Measurements from ENCODE around the gene LBH. TPM values are rescaled to one million over a fixed set of nuclear protein-coding genes. Genes with fewer than 3 reads are reported as not detected.

Gene LBH
- total RNA-seq, 4 donors from 2014 or later: 2.4 to 22.7 (median 17.6) TPM

GRCh38 chr2:30213907-30214463 is 17.3 kb upstream of the LBH start:
- H3K27me3 ChIP-seq: no peaks in the 10 kb centered on the region
- H3K9me3 ChIP-seq: no peaks in the 10 kb centered on the region
- no peak overlapping the region for H3K4me3 ChIP-seq
- H3K4me1 ChIP-seq: peaks cover 0 to 16% (median 9%) of the 10 kb centered on the region in 3 donors
- TF ChIP-seq, protein P1, sequence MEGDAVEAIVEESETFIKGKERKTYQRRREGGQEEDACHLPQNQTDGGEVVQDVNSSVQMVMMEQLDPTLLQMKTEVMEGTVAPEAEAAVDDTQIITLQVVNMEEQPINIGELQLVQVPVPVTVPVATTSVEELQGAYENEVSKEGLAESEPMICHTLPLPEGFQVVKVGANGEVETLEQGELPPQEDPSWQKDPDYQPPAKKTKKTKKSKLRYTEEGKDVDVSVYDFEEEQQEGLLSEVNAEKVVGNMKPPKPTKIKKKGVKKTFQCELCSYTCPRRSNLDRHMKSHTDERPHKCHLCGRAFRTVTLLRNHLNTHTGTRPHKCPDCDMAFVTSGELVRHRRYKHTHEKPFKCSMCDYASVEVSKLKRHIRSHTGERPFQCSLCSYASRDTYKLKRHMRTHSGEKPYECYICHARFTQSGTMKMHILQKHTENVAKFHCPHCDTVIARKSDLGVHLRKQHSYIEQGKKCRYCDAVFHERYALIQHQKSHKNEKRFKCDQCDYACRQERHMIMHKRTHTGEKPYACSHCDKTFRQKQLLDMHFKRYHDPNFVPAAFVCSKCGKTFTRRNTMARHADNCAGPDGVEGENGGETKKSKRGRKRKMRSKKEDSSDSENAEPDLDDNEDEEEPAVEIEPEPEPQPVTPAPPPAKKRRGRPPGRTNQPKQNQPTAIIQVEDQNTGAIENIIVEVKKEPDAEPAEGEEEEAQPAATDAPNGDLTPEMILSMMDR (IDR thresholded peaks at IDR 0.05): no peak
- no peak for TF ChIP-seq POLR2A (IDR thresholded peaks at IDR 0.05)
- no peak for DNase-seq
- intact Hi-C loops (cut with DNase I): no loop called here
- WGBS, 2 donors: 88 to 94% methylated on average over 7 of the region's 7 CpGs
- H3K27ac ChIP-seq: no peak overlapping the region
- H3K36me3 ChIP-seq: no peaks in the 10 kb centered on the region

- no peak for DNase-seq
- intact Hi-C loops (cut with DNase I): no loop called here
- no peaks in the 10 kb centered on the region for H3K27me3 ChIP-seq
- H3K4me3 ChIP-seq: no peak overlapping the region
- no peaks in the 10 kb centered on the region for H3K9me3 ChIP-seq
- H3K4me1 ChIP-seq: peaks cover 0 to 16% (median 9%) of the 10 kb centered on the region in 3 donors
- H3K36me3 ChIP-seq: no peaks in the 10 kb centered on the region
- TF ChIP-seq, protein P1 (IDR thresholded peaks at IDR 0.05): no peak
- no peak for TF ChIP-seq POLR2A (IDR thresholded peaks at IDR 0.05)
- H3K27ac ChIP-seq: no peak overlapping the region
These were observed 15.2 kb upstream of the LBH start for GRCh38 chr2:30216157-30216556.

GRCh38 chr2:30217644-30218337 is 13.5 kb upstream of the LBH start:
- intact Hi-C loops (cut with DNase I): no loop called here
- peaks cover 0 to 32% (median 9%) of the 10 kb centered on the region in 3 donors for H3K4me1 ChIP-seq
- 20 to 28% methylated on average over 11 of the region's 11 CpGs for WGBS, 2 donors
- TF ChIP-seq, protein P1 (IDR thresholded peaks at IDR 0.05): no peak
- TF ChIP-seq POLR2A (IDR thresholded peaks at IDR 0.05): no peak
- H3K36me3 ChIP-seq: no peaks in the 10 kb centered on the region
- no peak for DNase-seq
- H3K27ac ChIP-seq: peak overlapping the region in 1 of 4 donors; percentile 10
- no peaks in the 10 kb centered on the region for H3K27me3 ChIP-seq
- no peaks in the 10 kb centered on the region for H3K9me3 ChIP-seq
- H3K4me3 ChIP-seq: no peak overlapping the region

- no peak for TF ChIP-seq POLR2A (IDR thresholded peaks at IDR 0.05)
- TF ChIP-seq, protein P1 (IDR thresholded peaks at IDR 0.05): no peak
- no peaks in the 10 kb centered on the region for H3K36me3 ChIP-seq
- no peak for DNase-seq
- no peaks in the 10 kb centered on the region for H3K9me3 ChIP-seq
- peaks cover 0 to 32% (median 9%) of the 10 kb centered on the region in 3 donors for H3K4me1 ChIP-seq
- H3K27ac ChIP-seq: no peak overlapping the region
- no peak overlapping the region for H3K4me3 ChIP-seq
- intact Hi-C loops (cut with DNase I): no loop called here
- no peaks in the 10 kb centered on the region for H3K27me3 ChIP-seq
- WGBS, 2 donors: 79 to 80% methylated on average over 6 of the region's 6 CpGs
These were observed 13.0 kb upstream of the LBH start for GRCh38 chr2:30218338-30218713.

DNA sequence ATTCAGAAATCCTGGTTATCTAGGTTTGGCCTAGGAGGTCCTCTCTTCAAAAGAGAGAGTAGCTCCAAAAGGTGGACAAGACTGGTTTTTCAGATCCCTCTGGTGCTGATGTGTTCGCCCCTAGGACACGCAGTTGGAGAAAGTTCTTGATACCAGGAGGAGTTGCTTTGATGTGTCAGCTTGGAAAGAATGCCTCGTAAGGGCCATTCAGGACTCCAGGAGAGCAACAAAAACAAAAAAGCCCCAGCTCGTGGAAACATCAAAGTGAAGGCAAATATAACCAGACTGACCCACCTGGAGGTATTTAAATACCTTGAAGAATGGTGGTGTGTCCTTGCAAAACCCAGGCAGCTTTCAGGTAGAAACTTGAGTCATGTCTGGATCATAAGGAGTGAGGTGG is 12.5 kb upstream of the LBH start:
- Histone ChIP-seq H3K36me3 (no peaks in the 10 kb centered on the region), H3K27me3 (no peaks in the 10 kb centered on the region), H3K4me1 (peaks cover 0 to 33% (median 9%) of the 10 kb centered on the region in 3 donors), H3K4me3 (no peak overlapping the region), H3K9me3 (no peaks in the 10 kb centered on the region), H3K27ac (no peak overlapping the region)
- DNase-seq: no peak
- intact Hi-C loops (cut with DNase I): no loop called here
- TF ChIP-seq POLR2A (IDR thresholded peaks at IDR 0.05): no peak
- TF ChIP-seq, protein P1 (IDR thresholded peaks at IDR 0.05): no peak
- WGBS, 2 donors: 71% methylated on average over 4 of the region's 4 CpGs
